Measurements from ENCODE around the gene ETNK1.
A peak's percentile ranks its signal among the peaks of the same experiment; 100 is the strongest.
"Not testable (repeated sequence)": the region's sequence is repeated elsewhere in the genome, so short reads cannot be mapped to it uniquely, and the experiment has no call there.

ETNK1 gene

DNA sequence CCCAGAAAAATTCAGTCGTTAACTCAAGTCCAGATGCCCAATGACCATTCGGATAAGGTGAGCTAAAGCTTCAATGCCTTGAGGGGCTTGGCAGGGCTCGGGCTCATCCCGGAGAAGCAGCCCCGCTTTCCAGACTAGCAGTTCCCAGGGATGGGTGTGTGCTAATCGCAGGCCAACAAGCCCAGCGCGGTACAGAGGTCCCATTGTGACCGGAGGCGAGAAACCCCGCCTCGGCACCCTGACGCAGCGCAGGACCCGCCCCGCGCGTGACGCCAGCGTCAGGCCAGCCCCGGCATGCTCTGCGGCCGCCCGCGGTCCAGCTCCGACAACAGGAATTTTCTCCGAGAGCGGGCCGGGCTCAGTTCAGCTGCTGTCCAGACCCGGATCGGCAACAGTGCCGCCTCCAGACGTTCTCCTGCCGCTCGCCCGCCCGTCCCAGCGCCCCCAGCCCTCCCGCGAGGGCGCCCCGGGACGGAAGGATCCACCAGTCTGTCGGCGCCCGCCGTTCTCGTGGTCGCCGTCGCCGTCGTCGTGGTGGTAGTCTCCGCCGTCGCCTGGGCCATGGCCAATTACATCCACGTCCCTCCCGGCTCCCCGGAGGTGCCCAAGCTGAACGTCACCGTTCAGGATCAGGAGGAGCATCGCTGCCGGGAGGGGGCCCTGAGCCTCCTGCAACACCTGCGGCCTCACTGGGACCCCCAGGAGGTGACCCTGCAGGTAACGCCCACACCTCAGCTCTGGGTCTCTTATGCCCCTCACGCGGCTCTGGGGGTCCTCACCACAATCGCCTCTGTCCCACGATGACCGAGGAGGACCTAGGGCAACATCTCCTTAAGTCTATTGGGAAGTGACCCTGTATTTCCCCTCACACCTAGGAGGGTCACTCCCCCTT, at the start of gene ETNK1:
Gene ETNK1, plus strand, starts transcription at position 302 of the 892 bp plus-strand sequence. Its CDS starts 260 bp downstream, at position 562.
- H3K9me3 ChIP-seq (ENCODE audit: control insufficient read depth, insufficient read depth, low read length), result no peaks in the 10 kb centered on the region
- peaks cover 10% of the 10 kb centered on the region for H3K4me1 ChIP-seq (ENCODE audit: control insufficient read depth, insufficient read depth, low read length)
- H3K4me3 ChIP-seq (ENCODE audit: low read depth, low read length), result peak within 1 kb of the TSS; percentile 91
- H3K36me3 ChIP-seq (ENCODE audit: control insufficient read depth, insufficient read depth, low read length), result no peaks in the 10 kb centered on the region
- peak within 1 kb of the TSS; percentile 76 for H3K9ac ChIP-seq (ENCODE audit: low read depth, low read length)
- no peaks in the 10 kb centered on the region for H3K27me3 ChIP-seq (ENCODE audit: control insufficient read depth, insufficient read depth, low read length)

GRCh38 chr12:22576065-22576464, 48.9 kb upstream of the ETNK1 start:
- H3K4me1 ChIP-seq (ENCODE audit: control insufficient read depth, insufficient read depth, low read length), result no peaks in the 10 kb centered on the region
- no peaks in the 10 kb centered on the region for H3K27me3 ChIP-seq (ENCODE audit: control insufficient read depth, insufficient read depth, low read length)
- H3K9ac ChIP-seq (ENCODE audit: low read depth, low read length), result no peak overlapping the region
- no peak overlapping the region for H3K4me3 ChIP-seq (ENCODE audit: low read depth, low read length)
- H3K36me3 ChIP-seq (ENCODE audit: control insufficient read depth, insufficient read depth, low read length), result no peaks in the 10 kb centered on the region
- H3K9me3 ChIP-seq (ENCODE audit: control insufficient read depth, insufficient read depth, low read length), result no peaks in the 10 kb centered on the region

- Histone ChIP-seq H3K9me3 (ENCODE audit: control insufficient read depth, insufficient read depth, low read length) (no peaks in the 10 kb centered on the region), H3K36me3 (ENCODE audit: control insufficient read depth, insufficient read depth, low read length) (no peaks in the 10 kb centered on the region), H3K4me1 (ENCODE audit: control insufficient read depth, insufficient read depth, low read length) (no peaks in the 10 kb centered on the region), H3K9ac (ENCODE audit: low read depth, low read length) (no peak overlapping the region), H3K27me3 (ENCODE audit: control insufficient read depth, insufficient read depth, low read length) (no peaks in the 10 kb centered on the region), H3K4me3 (ENCODE audit: low read depth, low read length) (no peak overlapping the region)
These were observed 48.5 kb upstream of the ETNK1 start for GRCh38 chr12:22576473-22576872.

GRCh38 chr12:22577667-22578066, 47.3 kb upstream of the ETNK1 start:
- H3K9me3 ChIP-seq (ENCODE audit: control insufficient read depth, insufficient read depth, low read length), result no peaks in the 10 kb centered on the region
- H3K9ac ChIP-seq (ENCODE audit: low read depth, low read length), result no peak overlapping the region
- no peaks in the 10 kb centered on the region for H3K27me3 ChIP-seq (ENCODE audit: control insufficient read depth, insufficient read depth, low read length)
- no peaks in the 10 kb centered on the region for H3K4me1 ChIP-seq (ENCODE audit: control insufficient read depth, insufficient read depth, low read length)
- H3K4me3 ChIP-seq (ENCODE audit: low read depth, low read length), result no peak overlapping the region
- H3K36me3 ChIP-seq (ENCODE audit: control insufficient read depth, insufficient read depth, low read length), result no peaks in the 10 kb centered on the region

DNA sequence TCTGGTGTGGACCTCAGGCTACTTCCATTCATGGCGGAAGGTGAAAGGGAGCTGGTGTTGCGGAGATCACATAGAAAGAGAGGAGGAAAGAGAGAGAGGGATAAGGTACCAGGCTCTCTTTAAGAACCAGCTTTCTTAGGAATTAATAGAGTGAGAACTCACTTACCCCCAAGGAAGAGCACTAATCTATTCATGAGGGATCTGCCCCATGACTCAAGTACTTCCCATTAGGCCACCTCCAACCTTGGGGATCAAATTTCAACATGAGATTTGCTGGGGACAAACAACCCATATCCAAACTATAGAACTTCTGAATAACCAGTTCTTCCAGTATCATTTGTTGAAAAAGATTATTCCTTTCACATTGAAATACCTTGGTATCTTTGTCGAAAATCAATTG, 46.6 kb upstream of the ETNK1 start:
- H3K27me3 ChIP-seq (ENCODE audit: control insufficient read depth, insufficient read depth, low read length), result no peaks in the 10 kb centered on the region
- no peaks in the 10 kb centered on the region for H3K9me3 ChIP-seq (ENCODE audit: control insufficient read depth, insufficient read depth, low read length)
- H3K4me1 ChIP-seq (ENCODE audit: control insufficient read depth, insufficient read depth, low read length), result no peaks in the 10 kb centered on the region
- no peak overlapping the region for H3K4me3 ChIP-seq (ENCODE audit: low read depth, low read length)
- H3K36me3 ChIP-seq (ENCODE audit: control insufficient read depth, insufficient read depth, low read length), result no peaks in the 10 kb centered on the region
- no peak overlapping the region for H3K9ac ChIP-seq (ENCODE audit: low read depth, low read length)

GRCh38 chr12:22588817-22589216, 36.2 kb upstream of the ETNK1 start:
- no peak overlapping the region for H3K9ac ChIP-seq (ENCODE audit: low read depth, low read length)
- H3K27me3 ChIP-seq (ENCODE audit: control insufficient read depth, insufficient read depth, low read length), result no peaks in the 10 kb centered on the region
- no peaks in the 10 kb centered on the region for H3K4me1 ChIP-seq (ENCODE audit: control insufficient read depth, insufficient read depth, low read length)
- H3K36me3 ChIP-seq (ENCODE audit: control insufficient read depth, insufficient read depth, low read length), result no peaks in the 10 kb centered on the region
- H3K9me3 ChIP-seq (ENCODE audit: control insufficient read depth, insufficient read depth, low read length), result no peaks in the 10 kb centered on the region
- H3K4me3 ChIP-seq (ENCODE audit: low read depth, low read length), result no peak overlapping the region

DNA sequence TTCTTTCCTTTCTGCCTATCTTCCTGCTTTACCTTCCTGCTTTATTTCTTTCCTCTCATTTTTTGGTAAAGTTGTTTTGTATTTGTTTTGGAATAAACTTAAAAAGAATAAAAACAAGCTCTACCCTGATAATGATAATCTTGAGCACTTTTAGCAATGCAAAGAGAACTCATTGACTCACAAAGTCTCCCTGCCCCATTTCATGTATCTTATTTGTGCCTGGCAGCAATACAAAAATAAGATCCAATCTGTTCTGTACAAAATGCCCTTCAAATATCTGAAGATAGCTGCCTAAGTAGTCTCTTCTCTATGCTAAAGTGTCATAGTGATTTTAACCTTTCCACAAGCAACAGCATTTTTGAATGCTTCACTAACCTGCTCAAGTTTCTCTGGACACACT, 31.1 kb upstream of the ETNK1 start:
- H3K27me3 ChIP-seq (ENCODE audit: control insufficient read depth, insufficient read depth, low read length), result no peaks in the 10 kb centered on the region
- no peaks in the 10 kb centered on the region for H3K4me1 ChIP-seq (ENCODE audit: control insufficient read depth, insufficient read depth, low read length)
- no peaks in the 10 kb centered on the region for H3K36me3 ChIP-seq (ENCODE audit: control insufficient read depth, insufficient read depth, low read length)
- H3K4me3 ChIP-seq (ENCODE audit: low read depth, low read length), result no peak overlapping the region
- H3K9me3 ChIP-seq (ENCODE audit: control insufficient read depth, insufficient read depth, low read length), result no peaks in the 10 kb centered on the region
- H3K9ac ChIP-seq (ENCODE audit: low read depth, low read length), result no peak overlapping the region

DNA sequence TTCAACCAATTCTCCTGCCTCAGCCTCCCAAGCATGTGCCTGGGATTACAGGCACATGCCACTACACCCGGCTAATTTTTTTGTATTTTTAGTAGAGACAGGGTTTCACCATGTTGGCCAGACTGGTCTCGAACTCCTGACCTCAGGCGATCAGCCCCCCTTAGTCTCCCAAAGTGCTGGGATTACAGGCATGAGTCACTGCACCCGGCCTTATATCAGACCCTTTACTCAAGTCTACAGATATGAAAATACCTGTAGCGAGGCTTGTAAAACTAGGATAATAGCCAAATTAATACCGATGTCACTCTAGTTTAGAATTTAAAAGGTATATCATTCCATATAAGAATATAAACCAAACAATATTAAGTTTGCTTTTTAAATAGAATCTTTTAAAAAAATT, 27.4 kb upstream of the ETNK1 start:
- H3K4me3 ChIP-seq (ENCODE audit: low read depth, low read length); H3K27me3 ChIP-seq (ENCODE audit: control insufficient read depth, insufficient read depth, low read length); H3K36me3 ChIP-seq (ENCODE audit: control insufficient read depth, insufficient read depth, low read length); H3K9ac ChIP-seq (ENCODE audit: low read depth, low read length); H3K4me1 ChIP-seq (ENCODE audit: control insufficient read depth, insufficient read depth, low read length); H3K9me3 ChIP-seq (ENCODE audit: control insufficient read depth, insufficient read depth, low read length): not testable (repeated sequence)

- H3K27me3 ChIP-seq (ENCODE audit: control insufficient read depth, insufficient read depth, low read length), result no peaks in the 10 kb centered on the region
- H3K4me3 ChIP-seq (ENCODE audit: low read depth, low read length), result no peak overlapping the region
- H3K9me3 ChIP-seq (ENCODE audit: control insufficient read depth, insufficient read depth, low read length), result no peaks in the 10 kb centered on the region
- H3K9ac ChIP-seq (ENCODE audit: low read depth, low read length), result no peak overlapping the region
- no peaks in the 10 kb centered on the region for H3K36me3 ChIP-seq (ENCODE audit: control insufficient read depth, insufficient read depth, low read length)
- no peaks in the 10 kb centered on the region for H3K4me1 ChIP-seq (ENCODE audit: control insufficient read depth, insufficient read depth, low read length)
These were observed 26.7 kb upstream of the ETNK1 start for GRCh38 chr12:22598141-22598762.

DNA sequence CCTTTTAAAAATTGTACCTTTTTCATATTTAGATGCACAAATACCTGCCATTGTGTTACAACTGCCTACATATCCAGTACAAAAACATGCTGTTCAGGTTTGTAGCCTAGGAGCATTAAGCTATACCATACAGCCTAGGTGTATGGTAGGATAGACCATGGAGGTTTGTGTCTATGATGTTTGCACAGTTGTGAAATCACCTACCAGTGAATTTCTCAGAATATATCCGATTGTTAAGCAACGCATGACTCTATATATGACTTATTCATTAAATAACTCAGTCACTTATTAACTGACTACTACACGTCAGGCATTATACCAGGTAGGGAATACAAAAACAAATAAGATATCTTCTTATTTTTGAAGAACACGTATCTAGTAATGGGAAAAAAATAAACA, 26.2 kb upstream of the ETNK1 start:
- Histone ChIP-seq H3K4me3 (ENCODE audit: low read depth, low read length) (no peak overlapping the region), H3K9me3 (ENCODE audit: control insufficient read depth, insufficient read depth, low read length) (no peaks in the 10 kb centered on the region), H3K9ac (ENCODE audit: low read depth, low read length) (no peak overlapping the region), H3K36me3 (ENCODE audit: control insufficient read depth, insufficient read depth, low read length) (no peaks in the 10 kb centered on the region), H3K27me3 (ENCODE audit: control insufficient read depth, insufficient read depth, low read length) (no peaks in the 10 kb centered on the region), H3K4me1 (ENCODE audit: control insufficient read depth, insufficient read depth, low read length) (no peaks in the 10 kb centered on the region)

GRCh38 chr12:22600181-22600580, 24.8 kb upstream of the ETNK1 start:
- no peak overlapping the region for H3K4me3 ChIP-seq (ENCODE audit: low read depth, low read length)
- no peaks in the 10 kb centered on the region for H3K4me1 ChIP-seq (ENCODE audit: control insufficient read depth, insufficient read depth, low read length)
- no peaks in the 10 kb centered on the region for H3K9me3 ChIP-seq (ENCODE audit: control insufficient read depth, insufficient read depth, low read length)
- H3K27me3 ChIP-seq (ENCODE audit: control insufficient read depth, insufficient read depth, low read length), result no peaks in the 10 kb centered on the region
- no peaks in the 10 kb centered on the region for H3K36me3 ChIP-seq (ENCODE audit: control insufficient read depth, insufficient read depth, low read length)
- H3K9ac ChIP-seq (ENCODE audit: low read depth, low read length), result no peak overlapping the region

- Histone ChIP-seq H3K9me3 (ENCODE audit: control insufficient read depth, insufficient read depth, low read length) (peaks cover 3% of the 10 kb centered on the region), H3K36me3 (ENCODE audit: control insufficient read depth, insufficient read depth, low read length) (no peaks in the 10 kb centered on the region), H3K9ac (ENCODE audit: low read depth, low read length) (no peak overlapping the region), H3K27me3 (ENCODE audit: control insufficient read depth, insufficient read depth, low read length) (no peaks in the 10 kb centered on the region), H3K4me1 (ENCODE audit: control insufficient read depth, insufficient read depth, low read length) (no peaks in the 10 kb centered on the region), H3K4me3 (ENCODE audit: low read depth, low read length) (no peak overlapping the region)
These were observed 15.5 kb upstream of the ETNK1 start for GRCh38 chr12:22609501-22609900.
